T follicular helper cell (primary cell): Measurements from ENCODE around the gene SGPL1.

Experiments used
- DNase-seq: peaks from one replicate; pipeline ENCODE4 v3.0.0-alpha.2; 2020; ENCODE audit warnings: low read depth

SGPL1 gene

DNA sequence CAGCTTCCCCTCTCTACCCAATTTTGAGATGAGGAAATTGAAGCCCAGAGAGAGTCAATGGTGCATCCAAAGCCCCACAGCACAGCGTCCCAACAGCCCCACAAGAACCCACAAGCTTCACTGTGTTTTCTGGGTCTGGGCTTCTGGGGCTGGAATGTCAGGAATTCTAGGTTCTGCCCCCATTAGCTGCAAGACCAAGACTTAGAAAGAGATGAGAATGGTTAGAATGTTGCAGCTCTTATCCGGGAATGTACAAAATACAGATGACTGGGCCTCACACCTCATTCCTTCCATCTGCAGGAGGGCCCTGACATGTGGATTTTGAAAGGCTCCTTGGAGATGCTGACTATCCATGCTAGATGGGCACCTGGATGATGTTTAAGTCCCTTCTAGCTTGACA lies 6.0 kb upstream of the SGPL1 start:
- DNase-seq = no peak

DNA sequence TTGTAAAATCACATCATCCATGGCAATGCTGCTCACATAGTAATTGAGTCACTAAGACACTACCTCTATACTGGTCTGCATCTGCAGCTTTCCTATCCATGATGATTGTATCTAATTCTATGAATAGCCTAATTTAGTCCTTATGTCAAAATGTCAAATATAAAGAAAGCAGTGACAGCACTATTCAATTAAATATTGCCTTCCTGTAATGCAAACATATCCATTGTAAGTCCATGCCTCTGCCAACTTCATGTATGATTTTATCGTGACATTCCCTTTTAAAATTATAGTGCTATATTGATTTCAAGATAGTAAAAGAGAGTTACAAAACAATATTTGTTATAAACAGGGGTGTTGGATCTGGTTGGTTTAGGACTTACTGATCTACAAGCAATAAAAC lies 4.8 kb upstream of the SGPL1 start:
- DNase-seq = no peak

DNA sequence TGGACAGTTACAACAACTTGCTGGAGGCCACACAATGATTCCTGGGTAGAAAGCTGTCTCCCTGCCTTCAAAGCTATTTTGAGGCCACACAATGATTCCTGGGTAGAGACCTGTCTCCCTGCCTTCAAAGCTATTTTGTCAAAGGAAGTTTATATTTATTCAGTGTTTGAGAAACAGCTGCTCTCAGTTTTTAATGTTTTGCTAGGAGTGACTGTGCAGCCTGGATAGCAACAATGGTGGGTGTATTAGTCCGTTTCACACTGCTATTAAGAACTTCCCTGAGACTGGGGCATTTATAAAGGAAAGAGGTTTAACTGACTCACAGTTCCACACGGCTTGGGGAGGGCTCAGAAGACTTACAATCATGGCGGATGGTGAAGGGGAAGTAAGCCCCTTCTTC lies 3.9 kb upstream of the SGPL1 start:
- no peak for DNase-seq

DNA sequence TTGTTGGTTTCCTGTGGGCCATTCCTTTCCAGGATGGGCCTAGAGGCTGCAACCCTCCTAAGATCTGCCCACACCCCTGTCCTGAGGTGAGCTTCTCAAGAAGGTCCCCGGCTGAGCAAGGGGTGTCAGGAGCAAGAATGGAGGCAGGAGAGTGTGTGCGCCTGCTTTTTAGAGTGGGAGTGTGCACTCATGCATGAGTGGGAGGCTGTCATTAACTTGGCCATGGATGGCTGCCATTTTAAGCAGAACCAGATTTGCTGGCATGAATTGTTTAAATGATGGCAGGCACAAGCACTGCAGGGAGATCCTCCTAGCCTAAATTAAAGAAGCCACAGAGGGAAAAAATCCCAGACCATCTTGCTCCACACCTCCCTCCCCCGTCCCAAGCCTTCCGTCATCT lies 2.9 kb upstream of the SGPL1 start:
- DNase-seq = no peak

DNA sequence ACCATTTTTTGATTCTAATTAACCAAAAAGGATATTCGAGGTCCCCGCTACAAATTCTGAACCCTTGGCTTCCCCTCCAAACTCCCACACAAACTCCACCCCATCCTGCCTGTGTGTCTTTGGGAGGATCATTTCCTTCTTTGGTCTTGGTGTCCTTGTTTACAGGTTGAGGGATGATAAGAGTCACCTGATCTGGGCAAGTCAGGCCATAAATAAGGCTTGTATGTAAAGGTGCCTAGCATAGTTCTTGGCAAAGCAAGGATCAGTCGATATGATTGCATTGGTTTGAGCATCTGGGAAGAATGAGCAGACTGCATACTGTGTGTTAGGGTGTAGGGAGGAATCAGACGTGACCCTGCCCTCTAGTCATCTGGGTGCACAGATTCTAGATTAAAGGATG lies 1.6 kb upstream of the SGPL1 start:
- DNase-seq = no peak

DNA sequence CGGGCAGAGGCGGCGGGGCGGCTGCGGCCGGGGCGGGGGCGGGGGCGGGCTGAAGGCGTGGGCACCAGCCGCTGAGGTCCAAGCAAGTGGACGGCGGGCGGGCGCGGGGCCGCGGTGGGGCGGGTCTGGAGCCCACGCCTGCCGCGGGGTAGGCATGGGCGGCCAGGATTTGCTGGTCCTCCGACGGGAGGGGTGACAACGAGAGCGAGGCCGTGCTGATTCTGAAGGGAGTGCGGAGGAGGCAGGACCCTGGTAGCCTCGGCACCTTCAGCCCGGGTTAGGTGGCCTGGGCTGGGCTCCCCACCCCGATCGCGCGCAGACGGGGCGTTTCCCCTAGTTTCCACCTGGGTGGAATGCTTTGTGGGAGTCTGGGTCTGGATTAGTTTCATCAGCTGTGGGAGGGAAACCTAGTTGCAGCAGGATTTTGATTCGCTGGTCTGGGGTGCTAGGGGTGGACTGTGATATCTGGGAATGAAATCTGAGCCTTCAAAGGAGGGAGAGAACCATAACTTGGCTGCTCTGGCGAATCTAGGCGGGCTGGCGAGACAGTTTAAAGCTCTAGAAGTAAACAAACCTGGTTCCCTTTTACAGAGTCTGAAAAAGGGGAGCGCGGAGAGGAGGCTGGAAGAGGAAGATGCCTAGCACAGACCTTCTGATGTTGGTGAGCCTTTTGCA lies 609 bp downstream of the SGPL1 start:
- peak; percentile 4 for DNase-seq

DNA sequence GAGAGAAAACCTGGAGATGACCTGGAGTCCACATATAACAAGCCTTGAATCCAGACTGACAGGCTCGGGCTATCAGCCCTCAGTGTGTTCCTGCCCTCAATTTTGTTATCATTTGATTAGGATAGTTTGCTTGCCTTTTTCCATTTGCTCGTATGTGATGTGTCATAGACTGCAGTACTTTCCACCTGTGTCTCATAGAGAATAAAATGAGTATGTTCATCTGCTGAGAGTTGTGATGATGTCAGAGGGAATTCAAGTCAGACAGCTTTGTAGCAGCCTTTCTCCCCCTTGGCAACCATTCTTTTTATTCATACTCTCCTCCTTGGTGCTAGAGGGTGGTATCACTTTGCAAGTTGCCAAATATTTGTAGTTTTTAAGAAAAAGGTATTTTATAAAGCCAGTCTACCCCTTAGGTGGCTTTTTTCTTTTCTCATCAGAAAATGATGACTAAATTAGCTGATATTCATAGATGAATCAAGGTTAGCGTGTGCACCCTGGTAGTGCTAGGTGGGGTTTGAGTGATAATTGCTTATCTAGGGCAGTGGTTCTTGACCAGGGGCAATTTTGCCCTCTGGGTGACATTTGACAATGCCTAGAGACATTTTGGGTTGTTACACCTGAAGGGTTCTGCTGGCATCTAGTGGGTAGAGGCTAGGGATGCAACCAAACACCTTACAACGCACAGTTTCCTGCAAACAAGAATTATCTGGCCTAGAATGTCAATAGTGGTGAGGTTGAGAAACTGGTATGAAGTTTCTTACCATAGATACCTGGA lies 5.4 kb downstream of the SGPL1 start:
- DNase-seq = no peak

DNA sequence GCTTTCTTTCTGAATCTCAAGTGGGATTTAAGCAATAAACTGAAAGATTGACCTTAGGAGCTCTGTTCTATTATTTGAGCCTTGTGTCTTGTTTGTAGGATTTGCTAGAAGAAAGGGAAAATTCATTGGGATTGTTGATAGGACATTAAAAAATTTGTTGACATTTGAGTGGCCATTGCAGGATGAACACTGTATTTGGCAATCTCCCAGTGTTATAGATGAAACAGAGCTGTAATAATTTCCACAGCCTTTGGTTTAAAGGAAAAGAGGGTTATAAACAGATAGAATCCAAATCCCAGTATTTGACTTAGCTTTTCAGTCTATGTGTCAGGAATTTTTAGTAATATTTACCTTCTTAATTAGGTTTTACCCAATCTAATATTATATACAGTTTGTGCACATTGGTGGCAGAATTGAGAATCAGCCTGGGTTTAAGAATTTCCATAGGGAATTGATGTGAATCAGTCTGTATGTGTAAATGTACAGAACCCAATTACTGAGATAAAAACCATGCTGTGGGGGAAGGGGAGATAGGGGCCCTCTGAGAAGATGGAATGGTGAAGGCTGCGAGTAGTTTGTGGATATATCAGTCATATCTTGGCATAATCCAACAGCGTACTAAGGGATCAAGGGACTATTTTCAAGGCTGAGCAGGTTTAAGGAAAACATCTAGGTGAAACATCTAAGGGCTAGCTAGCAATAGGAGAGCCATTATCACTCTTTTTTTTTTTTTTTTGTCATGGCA lies 6.5 kb downstream of the SGPL1 start:
- DNase-seq = no peak

DNA sequence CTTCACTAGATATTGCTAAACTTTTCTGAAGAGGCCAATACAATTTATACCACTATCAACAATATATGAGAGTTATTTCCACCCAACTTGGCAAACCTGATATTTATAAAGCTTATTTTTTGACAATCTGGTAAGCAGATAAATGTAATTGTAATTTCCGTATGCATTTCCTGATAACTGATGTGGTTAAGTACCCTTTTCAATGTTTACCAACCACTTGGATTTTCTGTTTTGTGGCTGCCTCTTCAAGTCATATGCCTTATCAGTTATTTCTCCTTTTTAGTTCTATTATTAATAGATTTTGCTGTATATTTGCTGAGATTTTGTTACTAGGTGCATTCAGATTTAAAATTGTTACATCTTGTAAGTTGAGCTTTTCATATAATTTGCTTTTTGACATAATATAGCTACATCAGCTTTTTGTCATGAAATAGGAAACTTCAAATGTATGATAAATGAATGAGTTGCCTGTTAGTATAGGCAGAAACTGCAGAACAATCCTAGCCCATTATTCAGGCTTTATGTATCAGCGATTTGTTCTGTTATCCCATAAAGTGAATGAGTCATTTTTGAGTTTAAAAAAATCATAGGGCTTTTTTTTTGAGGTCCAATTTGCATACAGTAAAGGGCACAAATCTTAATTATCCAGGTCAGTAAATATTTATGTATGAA lies 11.5 kb downstream of the SGPL1 start:
- no peak for DNase-seq

DNA sequence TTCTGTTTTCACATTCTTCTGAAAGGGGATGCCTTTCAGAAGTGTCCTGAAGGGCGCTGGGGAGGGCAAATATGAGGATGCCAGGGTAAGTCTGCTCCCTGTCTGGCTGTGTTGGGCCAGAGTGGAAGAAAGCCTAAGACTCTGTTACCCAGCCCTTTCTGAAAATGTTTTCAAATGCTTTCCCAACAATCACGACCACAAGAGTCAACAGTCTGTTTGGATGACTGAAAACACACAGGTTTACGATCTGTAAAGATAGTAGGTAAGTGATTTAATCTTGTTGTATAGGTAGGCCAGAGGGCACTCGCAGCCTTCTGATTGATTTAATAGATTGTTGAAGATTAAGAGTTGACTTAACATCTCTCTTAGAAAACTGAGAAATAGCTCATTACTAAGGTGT lies 13.2 kb downstream of the SGPL1 start:
- DNase-seq = no peak

DNA sequence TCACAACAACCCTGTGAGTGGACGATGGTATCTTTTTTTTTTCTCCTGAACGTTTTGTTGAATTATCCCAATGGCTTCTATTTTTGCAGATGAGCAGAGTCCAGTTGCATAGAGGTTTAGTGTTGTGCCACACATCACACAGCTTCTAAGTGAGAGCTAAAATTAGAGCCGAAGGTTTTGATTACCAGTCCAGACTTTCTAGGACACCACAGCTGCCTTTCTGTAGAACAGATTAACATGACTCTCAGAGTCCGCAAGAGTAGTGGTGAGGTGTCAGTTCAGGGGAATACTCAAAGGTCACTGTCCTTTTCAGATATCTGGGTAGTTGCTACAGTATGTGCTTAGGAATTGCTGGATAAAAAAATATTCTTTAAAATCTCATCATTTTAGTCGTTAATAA lies 13.8 kb downstream of the SGPL1 start:
- no peak for DNase-seq

DNA sequence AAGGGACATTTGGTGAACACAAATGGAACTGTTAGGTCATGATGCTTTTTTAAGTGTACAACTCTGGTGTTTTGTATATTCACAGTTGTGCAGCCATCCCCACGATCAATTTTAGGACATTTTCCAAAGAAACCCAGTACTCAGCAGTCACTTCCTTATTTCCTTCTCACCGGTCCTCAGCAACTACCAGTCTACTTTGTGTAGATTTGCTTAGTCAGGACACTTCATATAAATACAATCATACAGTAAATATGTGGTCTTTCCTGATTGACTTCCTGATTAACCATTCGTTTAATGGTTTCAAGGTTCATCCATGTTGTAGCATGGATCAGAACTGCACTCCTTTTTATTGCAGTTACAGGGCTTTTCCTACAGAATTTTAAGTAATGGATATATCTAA lies 14.4 kb downstream of the SGPL1 start:
- DNase-seq = no peak

DNA sequence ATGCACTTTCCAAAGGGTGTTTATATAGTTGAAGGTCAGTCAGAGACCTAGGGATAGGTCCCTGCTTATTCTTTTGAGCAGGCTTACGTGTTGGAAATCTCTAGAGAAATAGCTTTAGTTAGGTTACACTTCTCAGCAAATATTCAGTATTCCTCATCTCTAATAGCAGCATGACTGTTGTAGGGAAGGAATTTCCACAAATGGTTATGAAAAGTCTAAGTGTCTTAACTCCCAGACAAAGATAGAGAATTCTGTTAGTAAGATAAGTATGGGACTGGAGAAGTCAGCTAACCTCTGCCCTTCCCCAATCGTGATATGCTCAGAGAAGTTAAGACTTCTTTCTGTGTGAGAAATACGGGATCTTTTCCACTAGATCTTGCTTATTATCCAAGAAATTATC lies 16.5 kb downstream of the SGPL1 start:
- no peak for DNase-seq

DNA sequence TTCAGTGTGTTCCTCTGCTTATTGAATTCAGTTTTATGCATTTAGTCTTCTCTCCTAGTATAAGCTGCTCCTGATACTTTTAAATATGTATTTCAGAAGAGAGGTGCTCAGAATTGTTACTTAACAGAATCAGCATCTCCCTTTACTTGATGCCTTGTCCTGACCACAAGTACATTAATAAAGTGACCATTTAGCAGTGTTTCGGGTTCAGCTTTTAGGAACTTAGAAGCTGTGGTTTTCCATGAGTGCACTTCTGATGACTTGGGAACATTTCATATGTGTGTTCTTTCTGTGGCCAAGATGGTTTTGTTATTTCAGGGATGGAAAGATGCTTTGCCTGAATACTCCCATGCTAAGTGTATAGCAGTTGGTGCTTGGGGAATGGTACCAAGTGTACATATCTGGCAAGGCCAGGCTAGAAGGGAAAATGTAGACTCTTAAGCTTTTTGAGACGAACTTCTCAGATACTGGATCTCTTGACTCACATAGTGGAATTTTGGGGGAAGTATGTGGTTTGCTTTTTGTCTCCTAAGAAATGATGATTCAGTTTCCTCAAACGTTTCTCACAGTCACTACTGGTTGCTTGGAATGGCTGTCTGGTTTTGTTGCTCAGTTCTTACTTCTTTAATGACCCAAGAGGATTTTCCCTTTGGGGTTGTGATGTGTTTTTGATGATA lies 17.2 kb downstream of the SGPL1 start:
- DNase-seq = no peak

DNA sequence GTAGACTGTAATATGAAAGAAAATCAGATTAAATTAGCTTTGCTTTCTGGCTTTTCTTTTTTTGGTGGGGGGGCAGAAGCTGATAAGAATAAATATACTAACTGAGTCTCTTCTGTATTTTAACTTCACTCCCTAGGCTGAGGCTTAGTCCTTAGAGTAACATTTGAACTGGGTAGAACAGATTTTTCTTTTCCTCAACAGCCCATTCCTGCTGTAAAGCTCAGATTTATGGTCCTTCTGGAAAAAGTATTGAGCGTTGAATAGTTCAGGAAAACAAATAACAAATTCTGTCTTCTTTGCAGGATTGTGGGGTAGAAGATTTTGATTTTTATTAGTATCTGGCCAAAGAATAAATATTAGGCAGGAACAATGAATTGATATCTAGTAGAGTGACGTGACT lies 17.9 kb downstream of the SGPL1 start:
- no peak for DNase-seq

DNA sequence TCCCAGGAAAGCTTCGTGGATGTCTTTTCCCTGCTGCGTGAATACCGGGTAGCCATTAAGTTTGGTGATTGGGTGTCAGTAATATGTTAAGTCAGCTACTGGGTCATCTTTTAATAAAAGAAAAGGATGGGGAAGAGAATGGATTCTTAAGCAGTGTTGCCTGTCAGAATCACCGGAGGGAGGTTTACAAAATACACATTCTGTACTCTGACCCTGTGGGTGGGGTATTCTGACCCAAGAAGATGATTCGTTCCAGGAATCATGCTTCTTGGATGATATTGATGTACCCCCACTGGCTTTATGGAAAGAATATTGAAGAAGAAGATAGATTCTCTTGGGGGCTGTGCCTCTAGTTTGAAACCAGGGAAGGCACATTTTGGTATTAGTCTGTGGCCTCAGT lies 18.3 kb downstream of the SGPL1 start:
- DNase-seq = no peak

DNA sequence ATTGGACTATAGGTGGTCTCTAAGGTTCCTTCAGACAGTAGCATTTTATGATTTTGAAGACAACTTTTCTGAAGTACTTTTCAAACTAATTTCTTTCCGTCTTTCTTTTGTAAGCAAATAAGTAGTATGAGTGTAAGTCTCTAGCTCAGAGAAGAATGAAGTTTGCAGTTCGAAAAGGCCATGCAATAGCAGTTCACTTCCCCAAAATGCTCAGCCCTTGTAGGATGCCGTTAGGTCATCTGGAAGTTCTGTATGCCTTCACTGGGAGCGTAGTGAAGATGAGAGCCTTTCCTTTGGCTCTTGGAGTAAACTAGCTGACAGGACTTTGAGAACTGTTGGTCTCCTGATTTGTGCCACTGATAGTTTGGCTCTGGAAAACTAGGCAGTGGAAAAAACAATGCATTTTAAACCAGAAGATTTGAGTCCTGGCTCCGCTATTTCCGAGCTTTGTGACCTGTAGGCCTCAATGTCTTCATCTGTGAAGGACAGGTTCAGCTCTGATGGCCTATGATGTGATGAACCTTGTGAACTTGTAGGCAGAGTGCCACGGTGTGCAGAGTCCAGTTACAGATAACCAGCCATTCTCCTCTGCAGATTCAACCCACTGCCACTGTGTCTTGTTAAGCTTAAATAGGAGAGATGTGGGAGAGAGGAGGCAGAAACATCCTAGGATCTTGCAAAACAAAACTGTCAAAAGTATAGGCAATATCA lies 18.8 kb downstream of the SGPL1 start:
- no peak for DNase-seq

DNA sequence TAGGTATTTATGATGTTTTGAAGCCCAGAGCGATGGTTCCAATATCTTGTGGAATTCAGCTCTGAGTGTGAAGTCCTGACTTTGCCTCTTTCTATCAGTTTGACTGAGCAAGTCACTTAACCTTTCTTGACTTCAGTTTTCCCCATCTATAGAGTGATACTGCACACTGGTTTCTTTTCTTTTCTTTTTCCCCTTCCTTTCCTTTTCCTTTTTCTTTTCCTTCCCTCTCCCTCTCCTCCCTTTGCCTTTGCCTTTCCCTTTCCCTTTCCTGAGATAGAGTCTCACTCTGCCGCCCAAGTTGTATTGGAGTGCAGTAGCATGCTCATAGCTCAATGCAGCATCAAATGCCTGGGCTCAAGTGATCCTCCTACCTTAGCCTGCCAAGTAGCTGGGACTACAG lies 20.6 kb downstream of the SGPL1 start:
- DNase-seq = no peak

DNA sequence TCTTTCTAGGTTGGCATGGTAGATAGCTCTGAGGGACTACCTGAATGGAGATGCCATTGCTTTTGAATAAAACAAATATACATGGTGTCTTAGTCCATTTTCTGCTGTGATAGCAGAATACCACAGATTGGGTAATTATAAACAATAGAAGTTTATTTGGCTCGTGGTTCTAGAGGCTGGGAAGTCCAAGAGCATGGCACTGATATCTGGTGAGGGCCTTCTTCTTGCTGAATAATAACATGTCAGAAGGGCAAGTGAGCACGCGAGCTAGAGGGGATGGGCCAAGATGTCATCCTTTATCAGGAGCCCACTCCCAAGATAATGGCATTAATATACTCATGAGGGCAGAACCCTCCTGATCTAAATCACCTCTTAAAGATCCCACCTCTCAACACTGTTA lies 21.9 kb downstream of the SGPL1 start:
- DNase-seq = no peak

DNA sequence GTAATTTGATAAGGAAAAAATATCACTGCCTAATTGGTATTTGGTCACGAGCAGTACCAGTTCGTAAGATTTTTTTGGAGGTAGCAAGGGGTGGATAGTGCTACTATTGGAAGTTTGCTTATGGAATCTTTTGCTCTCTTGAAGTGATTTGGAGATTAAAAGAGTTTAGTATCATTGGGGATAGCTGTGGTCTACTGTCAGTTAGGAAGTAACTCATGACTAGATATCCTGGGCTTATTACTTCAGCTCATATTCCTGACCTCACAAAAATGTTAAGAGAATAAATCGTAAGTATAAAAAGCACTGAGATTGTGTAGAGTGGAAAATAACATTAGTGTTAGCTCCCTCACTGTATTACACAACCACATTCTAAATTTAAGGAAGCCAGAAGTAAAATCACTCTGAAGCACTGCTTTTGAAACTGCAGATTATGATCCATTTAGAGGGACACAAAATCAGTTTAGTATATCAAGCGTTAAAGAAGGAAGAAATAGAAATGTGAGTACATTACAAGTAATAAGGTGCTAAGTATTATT lies 22.6 kb downstream of the SGPL1 start:
- no peak for DNase-seq

DNA sequence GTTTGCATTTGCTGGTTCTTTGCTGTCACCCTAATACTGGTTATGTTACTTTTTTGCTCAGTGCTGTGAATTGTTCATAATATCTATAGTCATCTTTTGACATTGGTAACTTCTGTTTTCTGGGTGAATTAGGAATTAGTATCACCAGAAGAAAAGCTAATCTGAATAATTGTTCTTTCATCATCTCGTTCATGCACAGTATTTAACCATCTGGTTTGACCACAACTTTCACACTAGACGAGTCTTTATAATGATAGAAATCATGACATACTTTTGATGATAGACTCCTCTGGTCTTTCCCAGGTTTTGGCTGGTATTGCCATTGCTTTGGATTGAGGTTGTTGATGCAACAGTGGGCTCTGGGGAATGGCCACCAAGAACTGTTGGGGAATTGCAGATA lies 25.1 kb downstream of the SGPL1 start:
- no peak for DNase-seq
